Neural progenitor cell (in vitro differentiated cells): ENCODE measurements around the gene JAG2. TPM values are rescaled to one million over a fixed set of nuclear protein-coding genes. Genes with fewer than 3 reads are reported as not detected.

Experiments used
- DNase-seq: peaks from one replicate; pipeline ENCODE4 v3.0.0-alpha.2; 2016; ENCODE audit warnings: low spot score
- H2AFZ ChIP-seq: fragments of 200-600 bp; sonication (generic); replicated peaks from 2 replicates; pipeline ENCODE4 v1.6.1; 2016; ENCODE audit warnings: antibody characterized with exemption
- H3F3A ChIP-seq: fragments of 200-600 bp; sonication (generic); 2 replicates; pipeline ENCODE4 v1.6.1; 2016; ENCODE audit warnings: antibody characterized with exemption, low read depth
- H3K27ac ChIP-seq: fragments of 200-600 bp; sonication (generic); 2 replicates; pipeline ENCODE4 v1.5.1; 2016; ENCODE audit warnings: mild to moderate bottlenecking
- H3K27me3 ChIP-seq: fragments of 200-600 bp; sonication (generic); 2 replicates; pipeline ENCODE4 v1.6.1; 2016; ENCODE audit warnings: mild to moderate bottlenecking, moderate library complexity
- H3K36me3 ChIP-seq: fragments of 200-600 bp; sonication (generic); 2 replicates; pipeline ENCODE4 v1.5.1; 2016
- H3K4me1 ChIP-seq: fragments of 200-600 bp; sonication (generic); 2 replicates; pipeline ENCODE4 v1.6.1; 2016; ENCODE audit warnings: mixed run types
- H3K4me2 ChIP-seq: fragments of 200-600 bp; sonication (generic); 2 replicates; pipeline ENCODE4 v1.6.1; 2016
- H3K4me3 ChIP-seq: fragments of 200-600 bp; sonication (generic); 2 replicates; pipeline ENCODE4 v1.5.1; 2016
- H3K79me2 ChIP-seq: fragments of 200-600 bp; sonication (generic); 2 replicates; pipeline ENCODE4 v1.6.1; 2016; ENCODE audit warnings: low read depth
- H3K9ac ChIP-seq: fragments of 200-600 bp; sonication (generic); 2 replicates; pipeline ENCODE4 v1.6.1; 2016
- H3K9me3 ChIP-seq: fragments of 200-600 bp; sonication (generic); 2 replicates; pipeline ENCODE4 v1.5.1; 2016; ENCODE audit warnings: low read depth
- H4K20me1 ChIP-seq: fragments of 200-600 bp; sonication (generic); 2 replicates; pipeline ENCODE4 v1.6.1; 2016; ENCODE audit warnings: low read depth
- H3K27ac Mint-ChIP-seq: 3 replicates; pipeline ENCODE4 v1.8.0; 2021; ENCODE audit warnings: mixed read lengths
- H3K27me3 Mint-ChIP-seq: 2 replicates; pipeline ENCODE4 v1.8.0; 2022; ENCODE audit warnings: low read depth, mild to moderate bottlenecking, inconsistent platforms, moderate library complexity, mixed read lengths; ENCODE audit not compliant: insufficient read depth
- H3K36me3 Mint-ChIP-seq: 3 replicates; pipeline ENCODE4 v1.8.0; 2021; ENCODE audit warnings: mixed read lengths
- H3K4me1 Mint-ChIP-seq: 3 replicates; pipeline ENCODE4 v1.8.0; 2021; ENCODE audit warnings: mixed read lengths
- H3K4me3 Mint-ChIP-seq: 3 replicates; pipeline ENCODE4 v1.8.0; 2021; ENCODE audit warnings: mild to moderate bottlenecking, moderate library complexity, mixed read lengths
- H3K9me3 Mint-ChIP-seq: 3 replicates; pipeline ENCODE4 v1.8.0; 2020; ENCODE audit warnings: mixed read lengths
- EZH2 ChIP-seq: fragments of 200-600 bp; sonication (generic); IDR thresholded peaks from 2 replicates; pipeline ENCODE4 v1.6.1; 2017; ENCODE audit warnings: antibody characterized with exemption, mild to moderate bottlenecking, moderate library complexity
- EZH2phosphoT487 ChIP-seq: fragments of 200-600 bp; sonication (generic); IDR thresholded peaks from 2 replicates; pipeline ENCODE4 v1.6.1; 2017; ENCODE audit warnings: antibody characterized with exemption
- total RNA-seq: library from RNA; depleted of rRNA; stranded (reverse); fragments of >200 nt; gene quantifications from 2 replicates; pipeline ENCODE4 v1.2.3, GENCODE V29; 2015; ENCODE audit warnings: low replicate concordance
- TF ChIP-seq, protein P1 (sequence below): fragments of 200-600 bp; sonication (generic); IDR thresholded peaks from 2 replicates; pipeline ENCODE4 v1.5.1; 2017; ENCODE audit warnings: antibody characterized with exemption, mild to moderate bottlenecking

JAG2 gene
- total RNA-seq, 1 donor from 2014 or later: 2.1 TPM

DNA sequence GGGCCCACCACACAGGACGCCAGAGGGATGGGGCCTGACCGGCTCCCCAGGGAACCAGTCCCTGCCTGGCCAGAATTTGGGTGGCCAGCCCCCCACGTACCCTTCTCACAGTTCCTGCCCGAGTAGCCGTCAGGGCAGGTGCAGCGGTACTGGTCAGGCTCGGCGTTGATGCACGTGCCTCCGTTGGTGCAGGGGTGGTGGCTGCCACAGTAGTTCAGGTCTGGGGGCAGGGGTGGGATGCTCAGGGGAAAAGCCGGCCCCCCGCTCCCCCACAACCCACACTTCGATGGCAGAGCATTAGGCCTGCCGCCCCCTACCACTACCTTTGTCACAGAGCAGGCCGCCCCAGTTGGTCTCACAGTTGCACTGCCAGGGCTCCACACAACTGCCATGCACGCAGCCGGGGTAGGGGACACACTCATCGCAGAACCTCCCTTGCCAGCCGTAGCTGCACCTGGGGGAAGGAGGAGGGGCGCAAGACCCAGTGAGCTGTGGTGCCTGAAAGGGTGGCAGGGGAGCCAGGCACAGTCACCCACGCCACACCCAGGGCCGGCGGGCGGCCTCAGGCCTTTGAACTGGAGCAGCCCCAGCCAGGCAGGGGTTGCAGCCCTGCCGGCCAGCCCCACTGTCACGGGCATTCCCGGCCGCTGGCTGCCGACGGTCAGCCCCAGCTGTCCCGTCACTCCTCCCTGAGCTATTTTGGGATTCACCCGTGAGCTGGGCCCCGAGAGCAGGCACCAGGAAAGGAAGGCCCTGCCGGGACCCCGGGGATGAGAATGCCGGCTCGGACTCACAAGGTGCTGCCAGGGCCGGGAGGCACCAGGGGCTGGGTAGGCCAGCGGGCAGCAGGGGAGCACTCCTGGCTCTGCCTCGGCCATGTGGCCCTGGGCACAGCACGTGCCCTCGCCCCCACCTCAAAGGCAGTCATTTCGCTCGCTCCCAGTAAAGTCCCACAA, 16.5 kb downstream of the JAG2 start:
- Histone ChIP-seq H3K4me1 (peaks cover 9% of the 10 kb centered on the region), H3K27me3 (no peaks in the 10 kb centered on the region), H2AFZ (no peak overlapping the region), H3K4me2 (no peak overlapping the region), H3K9ac (no peak overlapping the region), H3K36me3 (no peaks in the 10 kb centered on the region), H3F3A (no peaks in the 10 kb centered on the region), H3K9me3 (no peaks in the 10 kb centered on the region), H3K4me3 (no peak overlapping the region), H3K27ac (no peak overlapping the region), H3K79me2 (no peaks in the 10 kb centered on the region), H4K20me1 (no peaks in the 10 kb centered on the region)
- H3K27me3 Mint-ChIP-seq: no peaks in the 10 kb centered on the region
- TF ChIP-seq EZH2phosphoT487 (no peak), EZH2 (no peak)
- TF ChIP-seq, protein P1, sequence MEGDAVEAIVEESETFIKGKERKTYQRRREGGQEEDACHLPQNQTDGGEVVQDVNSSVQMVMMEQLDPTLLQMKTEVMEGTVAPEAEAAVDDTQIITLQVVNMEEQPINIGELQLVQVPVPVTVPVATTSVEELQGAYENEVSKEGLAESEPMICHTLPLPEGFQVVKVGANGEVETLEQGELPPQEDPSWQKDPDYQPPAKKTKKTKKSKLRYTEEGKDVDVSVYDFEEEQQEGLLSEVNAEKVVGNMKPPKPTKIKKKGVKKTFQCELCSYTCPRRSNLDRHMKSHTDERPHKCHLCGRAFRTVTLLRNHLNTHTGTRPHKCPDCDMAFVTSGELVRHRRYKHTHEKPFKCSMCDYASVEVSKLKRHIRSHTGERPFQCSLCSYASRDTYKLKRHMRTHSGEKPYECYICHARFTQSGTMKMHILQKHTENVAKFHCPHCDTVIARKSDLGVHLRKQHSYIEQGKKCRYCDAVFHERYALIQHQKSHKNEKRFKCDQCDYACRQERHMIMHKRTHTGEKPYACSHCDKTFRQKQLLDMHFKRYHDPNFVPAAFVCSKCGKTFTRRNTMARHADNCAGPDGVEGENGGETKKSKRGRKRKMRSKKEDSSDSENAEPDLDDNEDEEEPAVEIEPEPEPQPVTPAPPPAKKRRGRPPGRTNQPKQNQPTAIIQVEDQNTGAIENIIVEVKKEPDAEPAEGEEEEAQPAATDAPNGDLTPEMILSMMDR: no peak
- no peaks in the 10 kb centered on the region for H3K36me3 Mint-ChIP-seq
- no peak overlapping the region for H3K27ac Mint-ChIP-seq
- no peak for DNase-seq
- no peaks in the 10 kb centered on the region for H3K4me1 Mint-ChIP-seq
- H3K9me3 Mint-ChIP-seq: no peaks in the 10 kb centered on the region
- H3K4me3 Mint-ChIP-seq: no peak overlapping the region

DNA sequence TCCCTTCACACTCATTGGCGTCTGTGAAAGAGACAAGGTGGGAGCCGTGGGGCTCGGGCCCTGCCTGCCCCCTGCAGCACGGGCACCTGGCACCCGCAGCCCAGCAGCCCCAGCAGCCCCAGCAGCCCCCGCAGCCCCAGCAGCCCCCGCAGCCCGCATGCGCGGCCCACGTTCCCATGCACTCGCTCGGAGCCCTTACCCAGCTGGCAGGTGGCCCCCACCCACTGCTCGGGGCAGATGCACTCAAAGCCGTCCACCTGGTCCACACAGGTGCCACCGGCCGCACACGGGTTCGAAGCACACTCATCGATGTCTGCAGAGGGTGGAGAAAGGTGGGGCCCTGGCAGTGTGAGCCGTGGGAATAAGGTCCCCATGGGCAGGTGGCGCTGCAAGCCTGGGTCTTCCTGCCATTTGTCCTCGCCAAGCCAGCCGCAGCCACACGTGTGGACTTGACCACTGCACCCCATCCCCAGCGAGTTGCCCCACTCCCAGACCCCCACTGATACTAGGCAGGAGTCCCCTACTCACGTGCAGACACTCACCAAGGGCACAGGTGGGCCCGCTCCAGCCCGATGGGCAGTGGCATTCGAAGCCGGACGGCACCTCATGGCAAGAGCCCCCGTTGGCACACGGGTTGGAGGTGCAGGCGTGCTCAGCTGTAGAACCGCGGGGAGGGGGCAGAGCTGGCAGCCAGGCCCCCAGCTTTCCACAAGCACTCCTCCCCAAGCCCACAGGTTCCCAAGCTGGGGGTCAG, 17.3 kb downstream of the JAG2 start:
- Histone ChIP-seq H2AFZ (no peak overlapping the region), H3K36me3 (no peaks in the 10 kb centered on the region), H3K4me1 (peaks cover 7% of the 10 kb centered on the region), H3F3A (no peaks in the 10 kb centered on the region), H4K20me1 (no peaks in the 10 kb centered on the region), H3K9ac (no peak overlapping the region), H3K79me2 (no peaks in the 10 kb centered on the region), H3K27ac (no peak overlapping the region), H3K4me2 (no peak overlapping the region), H3K9me3 (no peaks in the 10 kb centered on the region), H3K27me3 (no peaks in the 10 kb centered on the region), H3K4me3 (no peak overlapping the region)
- Mint-ChIP-seq H3K4me1 (no peaks in the 10 kb centered on the region), H3K9me3 (no peaks in the 10 kb centered on the region), H3K4me3 (no peak overlapping the region), H3K36me3 (no peaks in the 10 kb centered on the region), H3K27me3 (peaks cover 2% of the 10 kb centered on the region), H3K27ac (no peak overlapping the region)
- no peak for TF ChIP-seq EZH2
- TF ChIP-seq, protein P1: no peak
- no peak for TF ChIP-seq EZH2phosphoT487
- DNase-seq: no peak

DNA sequence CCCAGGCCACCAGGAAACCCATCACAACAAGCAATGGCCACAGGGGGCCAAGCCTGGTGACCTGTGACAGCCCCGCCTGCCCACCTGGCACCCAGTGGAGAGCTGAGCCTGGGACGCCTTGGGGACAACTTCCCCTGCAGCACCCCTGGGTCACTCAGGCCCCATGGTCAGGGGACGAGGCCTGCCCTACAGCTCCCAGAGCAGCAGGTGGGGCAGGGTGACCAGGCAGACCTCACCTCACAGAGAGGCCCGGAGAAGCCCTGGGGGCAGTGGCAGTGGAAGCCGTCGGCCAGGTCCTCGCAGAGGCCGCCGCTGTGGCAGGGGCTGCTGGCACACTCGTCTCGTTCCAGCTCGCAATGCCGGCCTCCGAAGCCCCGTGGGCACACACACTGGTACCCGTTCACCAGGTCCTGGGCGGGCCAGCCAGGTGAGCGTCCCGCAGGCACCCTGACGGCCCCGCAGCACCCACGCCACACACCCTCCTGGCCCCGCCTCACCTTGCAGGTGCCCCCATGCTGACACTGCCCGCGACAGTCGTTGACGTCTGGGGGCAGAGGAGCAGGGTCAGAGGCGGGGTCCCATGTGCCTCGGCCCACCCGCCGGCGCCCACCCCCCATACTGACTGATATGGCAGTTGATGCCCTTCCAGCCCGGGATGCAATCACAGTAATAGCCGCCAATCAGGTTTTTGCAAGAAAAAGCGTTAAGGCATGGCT, 18.1 kb downstream of the JAG2 start:
- Histone ChIP-seq H2AFZ (no peak overlapping the region), H3K27ac (no peak overlapping the region), H4K20me1 (no peaks in the 10 kb centered on the region), H3K4me2 (no peak overlapping the region), H3K36me3 (no peaks in the 10 kb centered on the region), H3K4me1 (no peaks in the 10 kb centered on the region), H3K9ac (no peak overlapping the region), H3K27me3 (no peaks in the 10 kb centered on the region), H3F3A (no peaks in the 10 kb centered on the region), H3K79me2 (no peaks in the 10 kb centered on the region), H3K4me3 (no peak overlapping the region), H3K9me3 (no peaks in the 10 kb centered on the region)
- Mint-ChIP-seq H3K9me3 (no peaks in the 10 kb centered on the region), H3K4me3 (no peak overlapping the region), H3K4me1 (no peaks in the 10 kb centered on the region), H3K27ac (no peak overlapping the region), H3K36me3 (no peaks in the 10 kb centered on the region), H3K27me3 (peaks cover 2% of the 10 kb centered on the region)
- no peak for DNase-seq
- TF ChIP-seq EZH2: no peak
- no peak for TF ChIP-seq EZH2phosphoT487
- TF ChIP-seq, protein P1: no peak
